GM12891 (cell line): ENCODE results near the gene BAIAP2L2.

Experiments used
- POLR2A ChIP-seq: IDR thresholded peaks from 2 replicates; pipeline ENCODE4 v1.6.1; 2011; ENCODE audit warnings: low read depth, low read length, control low read depth
- POLR2AphosphoS5 ChIP-seq: IDR thresholded peaks from 2 replicates; pipeline ENCODE4 v1.6.1; 2011; ENCODE audit warnings: low read depth, low read length, control low read depth

- TF ChIP-seq POLR2AphosphoS5 (no peak), POLR2A (no peak)
Observed at GRCh38 chr22:38129856-38130255, 19.4 kb upstream of the BAIAP2L2 start.
